ENCODE results near the gene TRIM39. TPM values are rescaled to one million over a fixed set of nuclear protein-coding genes. Genes with fewer than 3 reads are reported as not detected.

The TRIM39 gene
- polyA plus RNA-seq, 1 donor from 2014 or later: 9.2 TPM

DNA sequence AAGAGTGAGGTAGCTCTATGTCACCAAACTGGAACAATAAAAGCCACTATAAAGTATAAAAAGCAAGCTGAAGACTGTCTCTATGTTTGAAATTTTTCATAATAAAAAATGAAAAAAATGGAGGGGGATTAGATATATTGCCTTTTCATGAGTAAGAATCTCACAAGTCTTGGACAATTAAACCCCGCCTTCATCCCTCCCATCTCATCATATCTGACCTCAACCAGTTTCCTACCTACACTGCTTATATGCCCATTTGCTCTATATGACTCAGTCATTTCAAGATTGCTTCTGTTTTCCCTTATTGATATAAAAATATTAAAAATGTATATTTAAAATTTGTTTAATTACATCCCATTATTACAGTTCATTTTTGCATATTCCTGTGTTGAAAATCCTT, 2.9 kb upstream of the TRIM39 start:
- H3K9ac ChIP-seq (ENCODE audit: low read length): no peak overlapping the region
- H3K4me3 ChIP-seq (ENCODE audit: low read length): peak overlapping the region; percentile 79
- peak overlapping the region; percentile 76 for H3K4me2 ChIP-seq (ENCODE audit: low read length)
- no peaks in the 10 kb centered on the region for H3K36me3 ChIP-seq (ENCODE audit: insufficient read depth, low read length)
- TF ChIP-seq POLR2AphosphoS5 (IDR thresholded peaks at IDR 0.05): no peak
- no peak for TF ChIP-seq RAD21 (conservative IDR thresholded peaks at IDR 0.05)
- no peak for TF ChIP-seq CTCF (IDR thresholded peaks at IDR 0.05; ENCODE audit: poor library complexity, severe bottlenecking)
- no peak for TF ChIP-seq MXI1 (conservative IDR thresholded peaks at IDR 0.05; ENCODE audit: poor library complexity, severe bottlenecking)
- TF ChIP-seq TAF1 (IDR thresholded peaks at IDR 0.05; ENCODE audit: low read depth): no peak
- TF ChIP-seq EZH2 (IDR thresholded peaks at IDR 0.05; ENCODE audit: borderline replicate concordance, insufficient read depth, low read length, poor library complexity, severe bottlenecking): no peak
- TF ChIP-seq EP300 (conservative IDR thresholded peaks at IDR 0.05; ENCODE audit: poor library complexity, severe bottlenecking): no peak
- no peak for TF ChIP-seq SMC3 (conservative IDR thresholded peaks at IDR 0.05; ENCODE audit: poor library complexity)
- no peak for TF ChIP-seq REST (IDR thresholded peaks at IDR 0.05; ENCODE audit: borderline replicate concordance)
- no peak overlapping the region for H2AFZ ChIP-seq (ENCODE audit: low read depth, low read length)
- H3K9me3 ChIP-seq (ENCODE audit: low read length): no peaks in the 10 kb centered on the region
- no peaks in the 10 kb centered on the region for H3F3A ChIP-seq (ENCODE audit: insufficient read depth, low read length, poor library complexity, severe bottlenecking)
- no peaks in the 10 kb centered on the region for H3K9me2 ChIP-seq (ENCODE audit: insufficient read depth, low read length)
- H3K27ac ChIP-seq (ENCODE audit: low read length): no peak overlapping the region
- no peaks in the 10 kb centered on the region for H3K27me3 ChIP-seq (ENCODE audit: insufficient read depth, low read depth, low read length)
- peaks cover 60% of the 10 kb centered on the region for H3K79me2 ChIP-seq (replicated peaks; ENCODE audit: insufficient read depth, low read length)
- H4K20me1 ChIP-seq (ENCODE audit: insufficient read depth): no peaks in the 10 kb centered on the region

- Histone ChIP-seq H3K9ac (ENCODE audit: low read length) (peak overlapping the region; percentile 95), H3K4me3 (ENCODE audit: low read length) (peak overlapping the region; percentile 79), H3K9me2 (ENCODE audit: insufficient read depth, low read length) (no peaks in the 10 kb centered on the region), H3K4me2 (ENCODE audit: low read length) (peak overlapping the region; percentile 92), H3F3A (ENCODE audit: insufficient read depth, low read length, poor library complexity, severe bottlenecking) (no peaks in the 10 kb centered on the region), H3K9me3 (ENCODE audit: low read length) (no peaks in the 10 kb centered on the region), H3K27me3 (ENCODE audit: insufficient read depth, low read depth, low read length) (no peaks in the 10 kb centered on the region), H3K79me2 (replicated peaks; ENCODE audit: insufficient read depth, low read length) (peaks cover 52% of the 10 kb centered on the region), H4K20me1 (ENCODE audit: insufficient read depth) (no peaks in the 10 kb centered on the region), H3K36me3 (ENCODE audit: insufficient read depth, low read length) (no peaks in the 10 kb centered on the region), H2AFZ (ENCODE audit: low read depth, low read length) (peak overlapping the region; percentile 61), H3K27ac (ENCODE audit: low read length) (peak overlapping the region; percentile 92)
- TF ChIP-seq POLR2AphosphoS5 (IDR thresholded peaks at IDR 0.05) (no peak), EZH2 (IDR thresholded peaks at IDR 0.05; ENCODE audit: borderline replicate concordance, insufficient read depth, low read length, poor library complexity, severe bottlenecking) (no peak), EP300 (conservative IDR thresholded peaks at IDR 0.05; ENCODE audit: poor library complexity, severe bottlenecking) (no peak), CTCF (IDR thresholded peaks at IDR 0.05; ENCODE audit: poor library complexity, severe bottlenecking) (no peak), REST (IDR thresholded peaks at IDR 0.05; ENCODE audit: borderline replicate concordance) (no peak), RAD21 (conservative IDR thresholded peaks at IDR 0.05) (no peak)
Observed at GRCh38 chr6:30325150-30325872, 1.4 kb upstream of the TRIM39 start.
